Left ventricle myocardium inferior (tissue), 1 donor: ENCODE data around the gene SDK1. TPM values are rescaled to one million over a fixed set of nuclear protein-coding genes. Genes with fewer than 3 reads are reported as not detected.
"Not testable (repeated sequence)": the region's sequence is repeated elsewhere in the genome, so short reads cannot be mapped to it uniquely, and the experiment has no call there.

Experiments
- DNase-seq: peaks from one replicate; pipeline ENCODE4 v3.0.0-alpha.2; 2020
- H3K27ac ChIP-seq: fragments of 200-600 bp; replicated peaks from 2 replicates; pipeline ENCODE4 v1.8.0; 2021
- H3K27me3 ChIP-seq: fragments of 200-600 bp; 2 replicates; pipeline ENCODE4 v1.8.0; 2021; ENCODE audit warnings: low read depth
- H3K36me3 ChIP-seq: fragments of 200-600 bp; 2 replicates; pipeline ENCODE4 v1.8.0; 2021
- H3K4me1 ChIP-seq: fragments of 200-600 bp; 2 replicates; pipeline ENCODE4 v1.8.0; 2021
- H3K4me3 ChIP-seq: fragments of 200-600 bp; 2 replicates; pipeline ENCODE4 v1.8.0; 2021; ENCODE audit warnings: mild to moderate bottlenecking, moderate library complexity
- H3K9me3 ChIP-seq: fragments of 200-600 bp; replicated peaks from 2 replicates; pipeline ENCODE4 v1.8.0; 2021
- intact Hi-C: fragments of 100-400 bp; cut with micrococcal nuclease; formaldehyde crosslinking; loops from one replicate; pipeline ENCODE4 v1.11.0; 2022
- total RNA-seq: library from RNA; stranded (reverse); fragmentation: NEBNext Ultra II Directional; extraction: Animal tissue kit (Norgen Biotek cat#: 25700); gene quantifications from one replicate; pipeline ENCODE4 v1.2.1, GENCODE V29; 2021
- TF ChIP-seq, protein P1 (sequence below): fragments of 200-600 bp; IDR thresholded peaks from 2 replicates; pipeline ENCODE4 v1.8.0; 2021; ENCODE audit warnings: antibody characterized with exemption, mild to moderate bottlenecking, borderline replicate concordance
- donor health status: DM: no; HTN: yes; CAD: no; lungs with severe emphysema.

Gene SDK1
- total RNA-seq, 1 donor from 2014 or later, result 1.3 TPM

- Histone ChIP-seq H3K4me3 (no peak overlapping the region), H3K4me1 (no peaks in the 10 kb centered on the region), H3K27ac (no peak overlapping the region), H3K36me3 (no peaks in the 10 kb centered on the region), H3K9me3 (no peaks in the 10 kb centered on the region), H3K27me3 (no peaks in the 10 kb centered on the region)
- TF ChIP-seq, protein P1, sequence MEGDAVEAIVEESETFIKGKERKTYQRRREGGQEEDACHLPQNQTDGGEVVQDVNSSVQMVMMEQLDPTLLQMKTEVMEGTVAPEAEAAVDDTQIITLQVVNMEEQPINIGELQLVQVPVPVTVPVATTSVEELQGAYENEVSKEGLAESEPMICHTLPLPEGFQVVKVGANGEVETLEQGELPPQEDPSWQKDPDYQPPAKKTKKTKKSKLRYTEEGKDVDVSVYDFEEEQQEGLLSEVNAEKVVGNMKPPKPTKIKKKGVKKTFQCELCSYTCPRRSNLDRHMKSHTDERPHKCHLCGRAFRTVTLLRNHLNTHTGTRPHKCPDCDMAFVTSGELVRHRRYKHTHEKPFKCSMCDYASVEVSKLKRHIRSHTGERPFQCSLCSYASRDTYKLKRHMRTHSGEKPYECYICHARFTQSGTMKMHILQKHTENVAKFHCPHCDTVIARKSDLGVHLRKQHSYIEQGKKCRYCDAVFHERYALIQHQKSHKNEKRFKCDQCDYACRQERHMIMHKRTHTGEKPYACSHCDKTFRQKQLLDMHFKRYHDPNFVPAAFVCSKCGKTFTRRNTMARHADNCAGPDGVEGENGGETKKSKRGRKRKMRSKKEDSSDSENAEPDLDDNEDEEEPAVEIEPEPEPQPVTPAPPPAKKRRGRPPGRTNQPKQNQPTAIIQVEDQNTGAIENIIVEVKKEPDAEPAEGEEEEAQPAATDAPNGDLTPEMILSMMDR, result no peak
- no peak for DNase-seq
- intact Hi-C loops, result no loop called here
These were observed 657.0 kb downstream of the SDK1 start for GRCh38 chr7:3958109-3958483.

GRCh38 chr7:3959364-3959763, 658.3 kb downstream of the SDK1 start:
- Histone ChIP-seq H3K9me3 (no peaks in the 10 kb centered on the region), H3K27ac (no peak overlapping the region), H3K27me3 (no peaks in the 10 kb centered on the region), H3K36me3 (no peaks in the 10 kb centered on the region), H3K4me3 (no peak overlapping the region), H3K4me1 (no peaks in the 10 kb centered on the region)
- no peak for DNase-seq
- intact Hi-C loops, result no loop called here
- TF ChIP-seq, protein P1, result no peak

GRCh38 chr7:3960050-3960763, 659.2 kb downstream of the SDK1 start:
- Histone ChIP-seq H3K27me3 (no peaks in the 10 kb centered on the region), H3K27ac (no peak overlapping the region), H3K36me3 (no peaks in the 10 kb centered on the region), H3K4me3 (no peak overlapping the region), H3K4me1 (no peaks in the 10 kb centered on the region), H3K9me3 (no peaks in the 10 kb centered on the region)
- intact Hi-C loops, result no loop called here
- TF ChIP-seq, protein P1, result no peak
- DNase-seq, result no peak

GRCh38 chr7:3960942-3961341, 659.9 kb downstream of the SDK1 start:
- Histone ChIP-seq H3K27me3 (no peaks in the 10 kb centered on the region), H3K36me3 (no peaks in the 10 kb centered on the region), H3K4me1 (no peaks in the 10 kb centered on the region), H3K9me3 (no peaks in the 10 kb centered on the region), H3K27ac (no peak overlapping the region), H3K4me3 (no peak overlapping the region)
- no peak for DNase-seq
- TF ChIP-seq, protein P1, result no peak
- intact Hi-C loops, result no loop called here

DNA sequence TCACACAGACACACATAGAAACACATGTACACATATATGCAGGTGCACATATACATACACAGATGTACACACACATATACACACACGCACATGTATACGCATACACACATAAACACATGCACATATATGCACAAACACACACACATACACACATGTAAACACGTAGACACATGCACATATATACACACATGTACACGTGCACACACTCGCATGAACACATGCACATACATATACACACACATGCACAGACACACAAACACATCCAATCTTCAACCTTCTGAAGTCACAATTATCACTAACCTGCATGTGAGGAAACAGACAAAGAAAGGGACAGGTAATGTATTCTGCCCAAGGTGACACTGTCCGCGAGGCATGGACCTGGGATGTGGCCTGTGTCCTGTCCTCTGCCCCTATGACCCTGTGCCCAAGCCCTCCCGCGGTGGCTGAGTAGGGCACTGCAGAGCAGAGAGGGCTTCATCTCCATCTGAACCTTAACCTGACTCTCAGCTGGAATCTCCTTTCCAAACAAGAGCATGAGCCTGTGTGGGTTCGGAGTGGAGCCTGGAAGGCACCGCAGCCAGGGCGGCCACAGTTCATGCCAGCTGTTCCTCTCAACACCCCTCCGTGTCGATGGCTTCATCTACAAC, 660.9 kb downstream of the SDK1 start:
- Histone ChIP-seq H3K27ac (no peak overlapping the region), H3K9me3 (no peaks in the 10 kb centered on the region), H3K4me3 (no peak overlapping the region), H3K4me1 (no peaks in the 10 kb centered on the region), H3K27me3 (no peaks in the 10 kb centered on the region), H3K36me3 (no peaks in the 10 kb centered on the region)
- intact Hi-C loops, result no loop called here
- no peak for DNase-seq
- TF ChIP-seq, protein P1, result no peak

- intact Hi-C loops, DNase-seq, H3K4me1 ChIP-seq, H3K9me3 ChIP-seq, H3K4me3 ChIP-seq, H3K27me3 ChIP-seq, H3K36me3 ChIP-seq, H3K27ac ChIP-seq: not testable (repeated sequence)
These were observed 662.7 kb downstream of the SDK1 start for GRCh38 chr7:3963768-3964167.
